Medulla oblongata (tissue), 1 donor: ENCODE results near the gene ATXN7L1.

Source experiments
- DNase-seq: peaks from one replicate; pipeline ENCODE4 v3.0.0-alpha.2; 2015; ENCODE audit errors: extremely low spot score

Gene ATXN7L1

DNA sequence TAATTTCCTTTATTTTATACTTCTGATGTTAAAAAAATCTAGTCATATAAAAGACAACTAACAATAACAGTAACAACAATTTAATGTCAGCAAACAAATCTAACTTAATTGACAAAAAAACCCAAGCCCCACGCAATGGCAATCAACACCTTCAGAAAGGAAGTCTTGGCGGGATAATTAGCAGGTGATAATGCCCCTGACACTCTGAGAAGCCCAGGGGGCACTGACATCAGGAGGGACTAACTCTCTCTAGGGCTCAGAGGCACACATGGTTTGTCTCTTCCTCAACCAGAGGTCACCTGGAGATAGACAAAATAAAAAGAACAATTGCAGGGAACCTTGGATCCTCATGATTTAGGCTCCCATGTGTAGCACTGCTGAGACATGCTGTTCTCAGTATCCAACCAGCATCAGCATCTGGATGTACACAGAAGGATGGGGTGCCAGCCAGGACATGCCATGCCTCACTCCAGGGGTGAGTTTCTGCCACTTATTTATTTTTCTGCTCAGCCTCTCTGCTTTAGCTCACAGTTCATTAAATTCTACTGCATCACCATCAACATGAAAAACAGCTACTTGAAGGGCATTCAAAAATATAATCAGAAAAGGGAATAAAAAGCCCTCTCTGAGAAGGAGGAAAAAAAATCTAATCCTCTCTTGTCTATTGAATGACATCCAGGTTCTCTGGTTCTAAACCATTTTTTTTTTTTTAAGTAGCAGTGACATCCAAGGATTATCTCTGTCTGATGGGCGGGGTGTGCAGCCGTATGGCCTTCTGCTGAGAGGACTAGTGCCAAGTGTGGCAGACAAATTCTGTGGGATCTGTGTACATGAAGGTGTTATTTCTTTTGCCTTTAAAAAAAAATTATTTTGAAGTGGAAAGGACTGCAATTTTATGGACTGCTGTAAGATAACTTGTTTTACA lies 96.3 kb downstream of the ATXN7L1 start:
- no peak for DNase-seq

DNA sequence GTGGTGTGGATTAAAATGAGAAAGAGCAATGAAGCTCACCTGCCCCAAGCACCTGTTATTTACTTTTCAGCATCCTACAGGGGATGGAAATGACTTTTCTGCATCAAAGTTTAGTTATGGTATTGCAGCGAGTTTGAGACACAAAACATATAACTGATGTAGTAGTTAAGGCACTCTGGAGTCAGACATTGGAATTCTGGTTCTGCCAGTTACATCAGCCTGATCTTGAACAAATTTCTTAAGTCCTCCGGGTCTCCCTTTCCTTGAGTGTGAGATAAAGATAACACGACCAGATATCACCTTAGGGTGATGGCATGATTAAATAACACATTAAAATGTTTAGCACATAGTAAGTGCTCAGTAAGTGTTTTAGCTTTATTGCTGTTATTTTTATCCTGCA lies 97.4 kb downstream of the ATXN7L1 start:
- DNase-seq = no peak

DNA sequence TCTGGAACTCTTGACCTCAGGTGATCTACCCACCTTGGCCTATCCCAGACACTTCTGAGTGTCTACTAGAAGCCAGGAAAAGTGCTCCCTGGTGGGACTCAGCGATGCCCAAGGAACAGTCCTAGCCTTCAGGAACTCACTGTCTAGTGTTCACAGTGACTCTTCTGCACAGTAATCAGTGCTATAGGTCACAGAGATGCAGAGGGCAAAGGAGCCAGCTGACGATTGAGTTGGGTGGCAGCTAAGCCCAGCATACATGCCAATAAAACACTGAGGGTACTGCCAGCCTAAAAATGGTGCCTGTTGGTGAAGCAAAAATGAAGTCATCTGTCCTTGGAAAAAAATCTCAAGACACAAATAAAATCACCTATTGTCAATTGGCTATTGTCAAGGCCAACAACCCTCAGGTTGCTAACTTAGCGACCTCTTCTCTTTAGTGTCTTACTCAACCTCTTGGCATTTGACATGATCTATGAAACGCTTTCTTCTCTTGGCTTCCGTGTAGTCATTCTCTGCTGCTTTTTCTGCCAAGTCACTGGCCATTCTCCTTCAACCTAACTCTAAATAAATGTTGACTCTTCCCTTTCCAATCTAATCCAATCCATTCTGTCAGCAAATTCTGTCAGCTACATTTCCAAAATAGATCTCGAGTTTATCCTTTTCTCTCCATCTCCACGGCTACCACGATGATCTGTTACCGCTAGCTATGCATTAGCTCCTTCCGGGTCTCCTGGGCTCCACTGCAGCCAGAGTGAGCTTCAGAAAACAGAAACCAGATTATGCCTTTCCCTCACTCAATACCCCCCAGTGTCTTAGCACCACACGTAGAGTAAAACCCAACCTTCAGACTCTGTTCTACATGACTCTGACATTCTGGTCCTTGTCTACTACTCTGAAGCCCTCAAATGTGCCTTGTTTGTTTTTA lies 99.2 kb downstream of the ATXN7L1 start:
- peak; percentile 14 for DNase-seq

DNA sequence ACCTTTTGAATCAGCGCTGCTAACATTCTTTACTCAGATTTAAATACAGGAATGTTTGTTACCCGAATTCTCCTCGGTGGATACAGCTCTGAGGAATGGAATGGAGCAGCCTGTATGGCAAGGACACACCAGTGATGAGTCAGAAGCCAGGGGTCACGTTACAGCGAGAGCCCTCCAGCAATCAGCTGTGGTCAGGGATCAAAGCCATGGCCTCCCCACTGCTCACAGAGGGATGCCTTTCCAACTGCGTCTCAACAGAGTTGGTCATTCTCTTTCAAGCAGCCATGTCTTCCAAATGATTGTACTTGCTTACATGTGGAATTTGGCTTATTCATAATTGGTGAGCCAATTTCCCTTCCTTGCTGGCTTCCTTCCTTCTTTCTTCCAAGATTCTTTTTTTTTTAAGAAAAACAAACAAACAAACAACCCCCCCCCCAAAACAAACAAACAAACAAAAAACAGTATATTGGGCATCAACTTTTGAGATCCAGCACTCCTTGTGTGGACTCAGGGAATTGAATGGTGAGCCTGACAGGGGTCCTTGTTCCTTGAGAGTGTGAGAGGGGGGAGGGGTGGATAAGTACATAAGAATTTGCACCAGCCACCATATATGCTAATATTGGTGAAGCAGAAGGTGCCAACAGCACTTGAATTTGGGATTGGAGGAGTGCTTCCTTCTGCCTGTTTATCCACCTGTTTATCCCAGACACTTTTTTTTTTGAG lies 100.2 kb downstream of the ATXN7L1 start:
- DNase-seq = no peak

DNA sequence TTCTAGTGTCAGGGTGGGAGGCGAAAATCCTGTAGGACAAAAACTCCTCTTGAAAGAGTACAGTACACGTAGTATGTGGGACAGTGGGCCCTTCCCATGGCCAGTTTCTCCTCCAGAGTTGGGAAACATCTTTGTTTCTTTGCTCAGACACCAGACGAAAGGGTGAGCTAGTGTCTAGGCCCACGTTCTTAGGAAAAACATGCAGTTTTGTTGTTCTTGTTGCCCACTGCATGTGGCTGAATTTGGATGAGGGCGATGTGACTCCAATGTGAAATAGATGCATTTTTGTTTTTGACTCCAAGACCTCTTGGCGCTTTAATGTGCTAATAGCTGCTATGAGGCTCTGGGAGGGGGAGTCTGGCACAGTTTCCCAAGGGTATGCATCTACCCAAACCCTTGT lies 100.8 kb downstream of the ATXN7L1 start:
- no peak for DNase-seq

DNA sequence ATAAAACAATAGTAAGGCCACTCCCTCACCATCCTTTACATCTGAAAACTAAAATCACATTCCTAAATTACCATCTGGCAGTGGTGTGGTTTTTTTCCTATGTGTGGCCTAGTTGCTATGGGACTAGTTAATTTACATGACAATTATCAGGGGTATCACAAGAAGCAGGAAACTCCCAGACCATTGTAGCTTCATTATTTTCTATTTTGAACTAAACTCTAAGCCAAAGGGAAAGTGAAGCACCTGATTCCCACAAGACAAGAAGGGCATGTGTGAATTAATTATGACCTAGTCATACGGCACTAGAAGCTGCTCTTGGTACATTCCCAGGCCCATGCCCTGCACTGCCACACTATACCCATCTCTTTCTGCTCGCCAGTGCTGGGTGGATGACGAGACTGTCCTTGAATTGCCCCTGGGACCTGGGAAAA lies 103.4 kb downstream of the ATXN7L1 start:
- no peak for DNase-seq

DNA sequence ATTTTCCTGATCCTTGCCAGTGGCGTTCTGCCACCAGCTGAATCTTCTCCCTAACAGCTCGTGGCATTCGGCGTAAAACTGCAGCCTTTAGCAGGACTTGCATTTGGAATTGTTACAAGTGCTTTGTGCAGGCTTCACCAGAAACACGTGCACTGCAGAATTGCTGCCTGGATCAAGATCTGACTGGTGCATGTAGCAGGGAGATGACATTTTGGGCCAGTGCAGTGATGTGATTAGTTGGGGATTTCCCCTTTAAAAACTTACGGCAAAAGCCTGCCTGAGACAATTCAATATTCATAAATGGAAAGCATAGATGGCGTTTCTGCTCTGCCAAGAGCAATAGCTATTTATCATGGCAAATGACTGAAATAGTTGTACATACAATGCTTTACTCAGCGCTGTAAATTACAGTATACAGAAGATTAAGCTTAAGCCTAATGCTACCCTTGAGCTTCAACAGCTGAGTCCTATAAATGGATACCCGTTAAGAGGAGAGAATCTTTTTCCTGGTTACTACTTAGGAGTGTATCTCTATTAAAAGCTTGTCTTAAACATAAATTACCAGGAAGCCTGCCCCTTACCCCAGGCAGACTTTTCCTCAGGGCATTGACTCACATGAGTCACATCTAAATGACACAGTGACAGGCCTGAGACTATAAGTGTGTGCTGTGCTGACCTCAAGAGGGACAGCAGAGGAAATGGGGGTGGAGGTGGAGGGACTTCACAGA lies 106.3 kb downstream of the ATXN7L1 start:
- DNase-seq = no peak

DNA sequence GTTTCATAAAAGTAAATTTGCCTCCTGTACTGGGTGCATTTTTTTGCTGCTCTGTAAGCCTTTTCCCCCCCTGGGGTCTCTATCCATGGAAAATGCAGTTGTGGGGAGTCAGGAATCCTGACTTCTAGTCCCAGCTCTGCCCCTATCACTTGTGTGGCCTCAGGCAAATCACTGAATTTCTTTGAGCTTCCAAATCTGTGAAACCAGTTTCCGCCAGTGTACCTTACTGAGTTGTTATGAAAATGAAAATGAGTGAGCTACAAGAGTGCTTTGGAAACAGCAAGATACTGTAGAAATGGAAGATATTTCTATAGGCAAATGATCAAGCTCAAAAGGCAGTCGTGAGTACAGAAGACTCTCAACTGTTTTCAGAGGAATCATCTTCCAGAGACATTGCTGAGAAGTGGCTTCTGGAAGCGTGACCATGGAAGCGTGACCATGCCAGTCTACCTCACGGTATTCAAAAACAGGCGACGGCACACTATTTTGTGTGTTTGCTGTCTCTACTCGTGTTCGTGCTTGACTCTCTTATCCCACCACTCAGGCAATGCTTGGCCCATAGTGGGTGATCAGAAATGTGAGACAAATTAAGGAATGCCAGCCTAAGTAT lies 107.4 kb downstream of the ATXN7L1 start:
- DNase-seq = no peak

DNA sequence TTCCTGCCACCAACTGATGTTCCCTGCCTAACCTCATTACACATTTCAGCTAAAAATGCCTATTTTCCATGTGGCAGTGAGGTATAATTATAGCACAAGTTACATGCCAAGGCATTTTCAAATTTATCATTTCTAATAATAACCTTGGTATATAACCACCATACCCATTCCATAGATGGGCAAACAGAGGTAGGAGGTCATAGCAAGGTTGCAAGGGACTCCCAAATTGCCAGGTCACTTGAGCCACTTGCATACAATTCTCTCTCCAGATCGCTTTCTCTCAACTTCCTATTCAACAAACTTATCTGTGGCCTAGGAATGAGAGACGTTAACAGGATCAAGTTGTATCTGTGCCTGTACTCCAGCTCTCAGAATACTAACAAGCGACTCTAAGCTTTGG lies 108.3 kb downstream of the ATXN7L1 start:
- no peak for DNase-seq

DNA sequence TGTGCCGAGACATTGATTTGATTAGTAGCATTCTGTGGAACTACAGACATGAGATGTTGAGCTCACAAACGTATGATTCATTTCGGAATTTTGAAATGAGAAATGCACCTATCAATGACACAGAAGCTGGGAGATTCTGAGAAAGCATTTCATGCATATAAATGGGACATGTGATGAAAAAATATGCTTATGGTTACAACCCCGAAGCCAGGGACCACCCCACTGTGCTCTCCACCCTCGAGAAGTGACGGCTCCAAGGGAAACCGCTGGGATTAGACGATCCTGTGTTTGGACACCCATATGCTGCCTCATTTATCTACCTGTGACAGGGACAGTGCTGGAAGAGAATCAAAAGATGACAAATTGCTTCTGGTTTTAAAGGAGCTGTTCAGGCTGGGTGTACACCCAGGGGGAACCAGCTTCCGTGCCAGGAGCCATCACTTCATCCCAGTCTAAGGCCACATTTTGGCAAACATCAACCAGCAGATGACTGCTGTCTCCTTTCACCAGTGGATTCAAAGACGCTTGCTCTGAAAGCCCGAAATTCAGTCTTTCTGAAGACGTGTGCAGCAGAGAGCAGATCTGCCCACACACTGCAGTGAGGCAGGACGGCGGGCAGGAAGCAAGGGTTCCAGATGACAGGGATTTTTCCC lies 109.9 kb downstream of the ATXN7L1 start:
- DNase-seq = no peak

DNA sequence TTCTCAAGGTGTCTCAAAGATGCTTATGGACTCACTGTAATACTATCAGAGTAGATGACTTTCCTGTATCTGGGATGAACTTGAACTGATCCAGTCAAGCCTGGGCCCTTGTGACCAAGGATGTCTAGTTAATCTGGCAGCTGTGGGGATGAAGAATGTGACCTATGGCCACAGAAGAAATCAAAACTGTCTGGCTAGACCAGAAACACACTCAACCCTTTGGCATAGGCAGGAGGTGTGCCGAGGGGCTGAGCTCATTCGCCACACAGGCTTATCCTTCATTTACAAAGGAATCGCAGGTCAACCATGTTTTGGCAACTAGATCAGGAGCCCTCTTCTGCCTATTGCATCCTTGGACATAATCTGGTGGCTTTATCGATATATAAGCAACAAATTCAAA lies 110.6 kb downstream of the ATXN7L1 start:
- no peak for DNase-seq

DNA sequence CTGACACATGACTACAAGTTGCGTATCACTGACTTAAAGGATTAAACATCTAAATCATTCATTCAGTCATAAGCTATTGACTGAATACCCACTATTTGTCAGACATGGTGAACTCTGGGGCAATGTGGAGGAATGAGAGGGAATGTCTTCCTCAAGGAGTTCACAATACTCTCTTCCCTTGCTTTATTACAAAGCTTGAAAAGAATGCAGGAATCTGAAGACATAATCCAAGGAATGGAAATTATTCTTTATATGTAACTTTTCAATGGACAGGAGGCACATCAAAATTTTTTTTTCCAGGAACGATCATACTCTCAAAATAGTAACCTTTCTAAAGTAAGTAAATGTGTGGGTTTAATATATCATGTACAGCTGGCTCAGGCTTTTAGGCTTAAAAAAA lies 111.9 kb downstream of the ATXN7L1 start:
- DNase-seq = no peak

DNA sequence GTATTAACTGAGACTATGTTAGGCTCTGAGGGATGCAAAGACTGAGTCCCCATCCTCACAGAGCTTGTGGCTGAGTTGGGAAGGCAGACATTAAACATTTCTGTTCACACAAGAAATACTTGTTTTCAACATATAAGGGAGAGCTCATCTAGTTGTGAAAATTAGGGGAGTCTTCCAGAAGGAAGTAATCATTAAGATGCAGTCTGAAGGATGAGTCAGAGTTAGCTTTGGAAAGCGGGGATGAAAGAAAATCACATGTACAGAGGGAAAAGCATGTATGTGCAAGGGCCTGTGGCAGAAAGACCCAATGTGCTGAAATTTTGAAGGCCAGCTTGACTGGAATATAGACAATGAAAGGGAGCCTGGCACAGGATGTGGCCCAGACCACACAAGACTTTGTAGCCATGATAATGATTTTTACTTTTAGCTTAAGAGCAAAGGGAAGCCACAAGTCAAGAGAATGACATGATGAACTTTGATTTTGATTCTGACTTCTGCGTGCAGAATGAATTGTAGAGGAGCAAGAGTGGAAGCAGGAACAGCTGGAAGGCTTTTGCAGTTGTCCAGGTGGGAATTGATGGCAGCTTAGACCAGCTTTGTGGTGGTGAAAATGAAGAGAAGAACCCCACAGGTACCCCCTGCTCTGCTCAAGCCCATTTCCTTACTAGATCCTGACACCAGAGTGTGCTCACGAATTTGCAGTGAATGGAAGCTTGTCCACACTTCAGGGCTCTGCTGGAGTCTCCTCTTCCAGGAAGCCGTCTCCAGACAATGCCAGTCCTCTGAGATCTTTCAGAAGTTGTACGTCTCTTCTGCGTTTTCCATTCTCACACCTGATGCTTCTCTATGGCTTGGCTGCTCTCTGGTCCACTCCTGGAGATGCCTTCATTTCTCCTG lies 115.6 kb downstream of the ATXN7L1 start:
- DNase-seq = no peak

DNA sequence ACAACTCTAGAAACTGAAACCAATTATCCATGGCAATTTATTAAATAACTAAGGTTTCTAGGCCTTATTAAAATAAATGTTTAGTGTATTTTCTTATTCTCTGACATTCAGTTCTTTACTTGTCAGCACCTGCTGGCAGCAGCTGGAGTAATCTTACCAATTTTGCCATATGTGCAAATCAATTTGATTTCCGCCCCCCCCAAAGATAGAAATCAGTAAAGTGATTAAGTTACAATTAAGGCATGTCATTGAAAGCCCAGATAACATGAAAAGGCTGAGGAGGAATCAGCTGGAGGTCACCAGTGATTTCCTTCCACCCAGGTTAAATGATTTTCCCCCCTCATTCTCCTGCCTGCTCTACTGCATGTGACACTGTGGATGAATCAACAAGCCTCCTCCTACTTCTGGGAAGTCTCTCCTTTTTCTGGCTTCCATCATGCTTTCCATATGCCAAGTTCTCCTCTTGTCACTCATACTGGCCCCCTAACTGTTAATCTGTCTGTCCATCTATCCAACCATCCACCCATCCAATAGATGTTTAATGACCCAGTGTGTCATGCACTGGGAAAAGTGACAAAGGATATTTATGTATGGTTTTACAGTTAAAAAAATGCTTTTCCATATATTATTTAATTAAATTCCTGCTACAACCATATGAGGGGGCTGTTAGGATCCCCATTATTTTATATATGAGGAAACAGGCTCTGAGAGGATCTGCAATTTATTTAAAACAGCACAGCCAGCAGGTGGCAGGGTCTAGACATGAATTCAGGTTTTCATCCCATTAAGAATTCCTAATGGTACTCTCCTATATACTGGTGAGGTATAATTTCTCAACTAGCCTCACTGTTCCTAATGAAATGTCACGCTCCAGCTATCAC lies 116.5 kb downstream of the ATXN7L1 start:
- peak; percentile 54 for DNase-seq

DNA sequence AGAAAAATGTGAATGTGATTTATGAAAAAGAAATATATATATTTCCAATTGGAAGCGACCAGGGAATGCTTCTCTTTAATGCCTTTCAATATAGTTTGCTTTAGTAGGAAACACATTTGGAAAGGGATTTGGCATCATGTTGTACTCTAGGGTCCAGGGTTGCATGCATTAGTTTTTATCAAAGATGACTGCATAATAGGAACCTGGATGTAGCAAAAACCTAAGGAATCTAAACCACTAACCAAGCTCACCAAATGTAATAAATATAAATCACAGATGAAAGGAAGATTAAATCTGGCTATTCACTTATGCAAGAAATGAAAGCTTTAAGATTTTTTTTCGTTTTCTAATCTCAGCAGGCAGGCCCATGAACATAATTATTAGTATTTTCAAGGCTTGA lies 120.0 kb downstream of the ATXN7L1 start:
- no peak for DNase-seq

DNA sequence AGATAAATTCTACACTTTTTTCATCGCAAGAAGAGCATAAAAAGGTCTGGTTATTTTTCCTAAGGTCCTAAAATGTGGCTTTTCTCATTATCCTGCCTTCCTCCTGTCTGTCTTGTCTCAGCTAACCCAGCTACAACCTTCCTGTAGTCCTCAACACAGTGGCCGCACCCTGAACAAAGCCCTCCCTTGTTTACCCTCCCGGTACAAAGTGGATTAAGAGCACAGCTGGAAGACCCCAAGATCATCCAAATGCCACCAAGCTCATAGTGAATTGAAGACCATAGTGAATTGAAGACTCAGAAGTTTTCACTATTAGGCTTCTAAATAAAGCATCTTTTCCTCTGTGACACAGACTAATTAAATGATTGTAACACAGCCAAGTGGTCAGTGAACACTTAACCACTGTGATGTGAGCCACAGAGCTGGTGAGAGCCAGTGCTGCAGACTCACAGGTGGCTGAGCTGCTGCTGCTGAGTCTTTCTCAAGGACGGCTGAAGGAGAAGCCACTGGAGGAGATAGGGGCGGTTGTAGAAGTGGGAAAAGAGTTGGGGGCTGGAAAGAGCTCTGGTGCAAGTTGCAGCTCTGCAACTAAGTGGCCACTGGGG lies 123.6 kb downstream of the ATXN7L1 start:
- DNase-seq = no peak

DNA sequence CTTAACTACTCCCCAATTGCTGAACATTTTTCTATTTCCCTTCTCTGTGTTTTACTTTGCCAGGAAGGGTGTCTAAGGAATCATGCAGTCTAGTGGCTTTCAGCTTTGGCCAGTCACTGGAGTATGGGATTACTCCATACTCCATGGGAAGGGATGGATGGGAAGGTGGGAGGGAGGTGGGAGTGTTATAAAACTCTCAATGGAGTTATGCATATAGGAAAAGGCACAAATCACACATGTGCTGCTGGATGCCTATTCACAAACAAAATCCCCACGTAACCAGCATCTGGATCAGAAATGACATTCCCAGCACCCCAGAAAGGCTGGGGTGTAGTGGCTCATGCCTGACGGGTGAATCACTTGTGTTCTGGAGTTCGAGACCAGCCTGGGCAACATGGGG lies 125.3 kb downstream of the ATXN7L1 start:
- DNase-seq = no peak

DNA sequence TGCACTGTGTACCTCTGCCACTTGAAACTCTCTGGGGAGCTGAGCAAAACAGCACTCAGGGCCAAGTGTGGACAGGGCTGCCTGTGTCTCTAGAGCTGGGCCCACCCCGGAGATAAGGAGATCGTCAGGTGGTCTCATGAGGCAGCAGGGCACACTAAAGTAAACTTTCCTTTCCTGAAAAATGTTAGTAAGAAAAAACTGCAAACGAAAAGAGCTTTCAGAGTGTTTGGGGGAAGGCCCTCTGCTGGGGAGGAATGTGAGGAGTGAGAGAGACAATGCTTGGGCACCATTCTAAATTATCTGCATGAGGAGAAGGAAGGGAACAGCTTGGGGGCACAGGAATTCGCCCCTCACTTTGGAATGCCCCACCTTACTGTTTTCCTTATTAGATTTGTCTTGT lies 127.7 kb downstream of the ATXN7L1 start:
- DNase-seq = no peak
